IMR-90 (cell line): ENCODE measurements around the gene HSD3B2. TPM values are rescaled to one million over a fixed set of nuclear protein-coding genes. Genes with fewer than 3 reads are reported as not detected.

ENCODE experiments used
- ATAC-seq: fragments of 200-7000 bp; cut with Tn5 transposase; 2 replicates; pipeline ENCODE4 v1.9.1; 2020; ENCODE audit warnings: low read depth, mild to moderate bottlenecking, moderate library complexity
- BruUV-seq: library from RNA; stranded (reverse); fragments of 400-500 nt; replicated peaks from 2 replicates; lab custom pipeline; 2021; lab: Mats Ljungman, UMichigan
- CTCF ChIA-PET: fragments of 300-600 bp; formaldehyde crosslinking; extraction: SDS; loops from one replicate; lab custom pipeline; 2021; ENCODE audit warnings: antibody characterized with exemption; lab: Yijun Ruan, JAX
- POLR2A ChIA-PET: fragments of 300-600 bp; sonication (Branson Sonifier 250); formaldehyde crosslinking; loops from one replicate; lab custom pipeline; 2022; ENCODE audit warnings: antibody characterized with exemption; ENCODE audit not compliant: unreplicated experiment; lab: Charles Lee
- DNase-seq: peaks from one replicate; pipeline ENCODE4 v3.0.0; 2013
- H2AFZ ChIP-seq: replicated peaks from 2 replicates; pipeline ENCODE3; 2013; ENCODE audit warnings: low read length, mild to moderate bottlenecking; ENCODE audit not compliant: poor library complexity
- H2AK5ac ChIP-seq: 2 replicates; pipeline ENCODE4 v1.6.1; 2013; ENCODE audit warnings: low read depth, low read length, inconsistent platforms
- H2AK9ac ChIP-seq: replicated peaks from 2 replicates; pipeline ENCODE3; 2013; ENCODE audit warnings: mild to moderate bottlenecking, low read depth, low read length, moderate library complexity; ENCODE audit not compliant: poor library complexity
- H2BK120ac ChIP-seq: 2 replicates; pipeline ENCODE4 v1.6.1; 2013; ENCODE audit warnings: low read depth, low read length, inconsistent platforms
- H2BK15ac ChIP-seq: 3 replicates; pipeline ENCODE4 v1.6.1; 2013; ENCODE audit warnings: low read depth, low read length, inconsistent platforms
- H2BK20ac ChIP-seq: 2 replicates; pipeline ENCODE4 v1.6.1; 2013; ENCODE audit warnings: low read depth, mild to moderate bottlenecking, inconsistent platforms, low read length, moderate library complexity
- H2BK5ac ChIP-seq: 2 replicates; pipeline ENCODE4 v1.6.1; 2013; ENCODE audit warnings: mild to moderate bottlenecking, low read depth, low read length, inconsistent platforms; ENCODE audit not compliant: poor library complexity, severe bottlenecking
- H3K14ac ChIP-seq: replicated peaks from 2 replicates; pipeline ENCODE4 v1.6.1; 2013; ENCODE audit warnings: low read depth, low read length, inconsistent platforms
- H3K18ac ChIP-seq: 2 replicates; pipeline ENCODE4 v1.6.1; 2013; ENCODE audit warnings: low read depth, low read length, control low read depth
- H3K23ac ChIP-seq: 2 replicates; pipeline ENCODE4 v1.6.1; 2013; ENCODE audit warnings: low read depth, low read length, inconsistent platforms
- H3K27ac ChIP-seq: 2 replicates; pipeline ENCODE4 v1.5.1; 2013; ENCODE audit warnings: mild to moderate bottlenecking, control low read depth, low read length; ENCODE audit not compliant: insufficient read depth
- H3K27me3 ChIP-seq: 2 replicates; pipeline ENCODE4 v1.6.1; 2013; ENCODE audit warnings: low read length; ENCODE audit not compliant: control insufficient read depth, insufficient read depth
- H3K36me3 ChIP-seq: 2 replicates; pipeline ENCODE4 v1.6.1; 2013; ENCODE audit warnings: low read length, mixed read lengths; ENCODE audit not compliant: control insufficient read depth, insufficient read depth
- H3K4ac ChIP-seq: 2 replicates; pipeline ENCODE4 v1.6.1; 2013; ENCODE audit warnings: low read depth, low read length, inconsistent platforms
- H3K4me1 ChIP-seq: 2 replicates; pipeline ENCODE4 v1.6.1; 2013; ENCODE audit warnings: low read length, mixed read lengths; ENCODE audit not compliant: control insufficient read depth, insufficient read depth
- H3K4me2 ChIP-seq: 2 replicates; pipeline ENCODE4 v1.6.1; 2013; ENCODE audit warnings: low read depth, mild to moderate bottlenecking, control low read depth, low read length, moderate library complexity
- H3K4me3 ChIP-seq: 2 replicates; pipeline ENCODE4 v1.5.1; 2013; ENCODE audit warnings: low read depth, mild to moderate bottlenecking, control low read depth, low read length, moderate library complexity; ENCODE audit not compliant: insufficient read depth
- H3K56ac ChIP-seq: 2 replicates; pipeline ENCODE4 v1.6.1; 2013; ENCODE audit warnings: low read length, inconsistent platforms; ENCODE audit not compliant: insufficient read depth; ENCODE audit errors: extremely low read depth
- H3K79me1 ChIP-seq, 2 experiments: 2 replicates each; pipeline ENCODE4 v1.6.1; 2013; ENCODE audit warnings: low read length in 2 of 2, inconsistent platforms in 1 of 2, low read depth in 1 of 2
- H3K9ac ChIP-seq: 2 replicates; pipeline ENCODE4 v1.6.1; 2013; ENCODE audit warnings: low read depth, low read length, control low read depth
- H3K9me1 ChIP-seq: 2 replicates; pipeline ENCODE4 v1.6.1; 2013; ENCODE audit warnings: low read length, inconsistent platforms; ENCODE audit not compliant: insufficient read depth
- H3K9me3 ChIP-seq: 2 replicates; pipeline ENCODE4 v1.6.1; 2013; ENCODE audit warnings: low read length; ENCODE audit not compliant: control insufficient read depth, insufficient read depth
- H4K20me1 ChIP-seq: 2 replicates; pipeline ENCODE4 v1.6.1; 2013; ENCODE audit warnings: low read length, inconsistent platforms; ENCODE audit not compliant: insufficient read depth
- H4K5ac ChIP-seq: 2 replicates; pipeline ENCODE4 v1.6.1; 2013; ENCODE audit warnings: mild to moderate bottlenecking, low read depth, low read length, control low read depth
- H4K8ac ChIP-seq, 2 experiments: 2 replicates each; pipeline ENCODE4 v1.6.1; 2013; ENCODE audit warnings: low read depth in 2 of 2, low read length in 2 of 2, control low read depth in 1 of 2, inconsistent platforms in 1 of 2
- H4K91ac ChIP-seq: 2 replicates; pipeline ENCODE4 v1.6.1; 2013; ENCODE audit warnings: low read depth, low read length, inconsistent platforms; ENCODE audit not compliant: insufficient read depth
- CEBPB ChIP-seq: IDR thresholded peaks from 2 replicates; pipeline ENCODE4 v1.6.1; 2012; ENCODE audit warnings: low read depth, low read length, improper control_type of control experiment
- CHD1 ChIP-seq: IDR thresholded peaks from 2 replicates; pipeline ENCODE4 v1.6.1; 2012; ENCODE audit warnings: low read depth, low read length, improper control_type of control experiment
- CTCF ChIP-seq: conservative IDR thresholded peaks from 2 replicates; pipeline ENCODE4 v1.5.1; 2012; ENCODE audit warnings: mild to moderate bottlenecking, low read depth, low read length, improper control_type of control experiment
- MAFK ChIP-seq: IDR thresholded peaks from 2 replicates; pipeline ENCODE4 v1.6.1; 2012; ENCODE audit warnings: low read depth, low read length, improper control_type of control experiment
- MXI1 ChIP-seq: IDR thresholded peaks from 2 replicates; pipeline ENCODE4 v1.6.1; 2012; ENCODE audit warnings: low read depth, mild to moderate bottlenecking, low read length, moderate library complexity, borderline replicate concordance
- NFE2L2 ChIP-seq: fragments of 150-350 bp; IDR thresholded peaks from 2 replicates; pipeline ENCODE4 v1.6.1; 2016; ENCODE audit warnings: low read depth, mild to moderate bottlenecking, low read length
- POLR2A ChIP-seq: IDR thresholded peaks from 2 replicates; pipeline ENCODE4 v1.6.1; 2012; ENCODE audit warnings: mild to moderate bottlenecking, low read depth, low read length
- RAD21 ChIP-seq: IDR thresholded peaks from 2 replicates; pipeline ENCODE4 v1.6.1; 2012; ENCODE audit warnings: low read length, improper control_type of control experiment
- RCOR1 ChIP-seq: IDR thresholded peaks from 2 replicates; pipeline ENCODE4 v1.6.1; 2012; ENCODE audit warnings: mild to moderate bottlenecking, low read length, improper control_type of control experiment; ENCODE audit not compliant: insufficient replicate concordance
- RFX5 ChIP-seq: IDR thresholded peaks from 2 replicates; pipeline ENCODE4 v1.8.0; 2012; ENCODE audit warnings: low read depth, mild to moderate bottlenecking, low read length, moderate library complexity
- SMC3 ChIP-seq: fragments of 150-350 bp; IDR thresholded peaks from 2 replicates; pipeline ENCODE4 v1.6.1; 2016; ENCODE audit warnings: low read depth, mild to moderate bottlenecking, antibody characterized with exemption, low read length, moderate library complexity
- USF2 ChIP-seq: fragments of 150-350 bp; IDR thresholded peaks from 2 replicates; pipeline ENCODE4 v1.6.1; 2017; ENCODE audit warnings: mild to moderate bottlenecking, antibody characterized with exemption, low read length, low read depth
- WGBS, 2 experiments: methylation state at CpG; one replicate each; pipeline versions ENCODE4 v1.1.5 to v1.1.7; 2013; ENCODE audit warnings: missing lambda C conversion rate in 2 of 2; ENCODE audit not compliant: insufficient read length in 1 of 2; ENCODE audit errors: extremely low coverage in 2 of 2; 5-methylcytosine and 5-hydroxymethylcytosine counted together
- dilution Hi-C: fragments of 300-500 bp; cut with HindIII; formaldehyde crosslinking; loops from one replicate; pipeline ENCODE4 v1.14.3; 2018; ENCODE audit warnings: low sequenced_read_pairs; ENCODE audit not compliant: unreplicated experiment
- in situ Hi-C: fragments of 300-500 bp; cut with MboI; formaldehyde crosslinking; loops from 3 replicates; pipeline ENCODE4 v1.14.3; 2019; ENCODE audit warnings: low sequenced_read_pairs, inconsistent platforms, mixed read lengths
- intact Hi-C: fragments of 100-400 bp; cut with micrococcal nuclease; formaldehyde crosslinking; loops from 2 replicates; pipeline ENCODE4 v1.10.0; 2022
- polyA plus RNA-seq, 3 experiments: library from polyadenylated mRNA; depleted of rRNA; stranded (reverse); fragments of >200 nt; gene quantifications; 2 replicates each; pipeline ENCODE4 v1.2.3, GENCODE V29; 2012; ENCODE audit warnings: low replicate concordance in 1 of 3
- total RNA-seq: library from RNA; depleted of rRNA; stranded (reverse); fragments of >200 nt; gene quantifications from 2 replicates; pipeline ENCODE4 v1.2.3, GENCODE V29; 2012

The HSD3B2 gene
- total and polyA plus RNA-seq, 2 of the 4 experiments (the other 2 are of a cell fraction) = not detected

GRCh38 chr1:119428991-119429390 lies 14.0 kb downstream of the HSD3B2 start:
- no peak overlapping the region for H2BK15ac ChIP-seq
- no peak overlapping the region for H3K9ac ChIP-seq
- H3K4me1 ChIP-seq = no peaks in the 10 kb centered on the region
- intact Hi-C loops (no loop called here), dilution Hi-C loops (no loop called here), in situ Hi-C loops (no loop called here)
- no peak overlapping the region for H3K4me3 ChIP-seq
- no peak overlapping the region for H3K18ac ChIP-seq
- H2AK5ac ChIP-seq = no peak overlapping the region
- H3K27ac ChIP-seq = no peak overlapping the region
- no peak overlapping the region for H2BK120ac ChIP-seq
- no peaks in the 10 kb centered on the region; the same call in 1 of the 2 replicates for H4K20me1 ChIP-seq
- no peak overlapping the region for H2AK9ac ChIP-seq
- no peak overlapping the region for H4K91ac ChIP-seq
- DNase-seq (no peak), ATAC-seq (no peak)
- H2BK20ac ChIP-seq = no peak overlapping the region
- H3K9me3 ChIP-seq = no peaks in the 10 kb centered on the region
- no peak overlapping the region for H3K56ac ChIP-seq
- no peaks in the 10 kb centered on the region for H3K79me1 ChIP-seq
- no peaks in the 10 kb centered on the region for H3K36me3 ChIP-seq
- H3K9me1 ChIP-seq = no peaks in the 10 kb centered on the region
- no peak overlapping the region for H4K5ac ChIP-seq
- no peak overlapping the region for H3K4me2 ChIP-seq
- TF ChIP-seq CHD1 = no peak
- TF ChIP-seq CTCF = no peak
- no peak for TF ChIP-seq USF2
- no peak for TF ChIP-seq SMC3
- TF ChIP-seq MAFK = no peak
- no peak for TF ChIP-seq POLR2A
- TF ChIP-seq MXI1 = no peak
- no peak for TF ChIP-seq CEBPB
- TF ChIP-seq NFE2L2 = no peak
- no peak for TF ChIP-seq RFX5
- TF ChIP-seq RCOR1 = no peak
- TF ChIP-seq RAD21 = no peak
- no peak overlapping the region for H3K14ac ChIP-seq
- no peak overlapping the region for H2BK5ac ChIP-seq
- POLR2A ChIA-PET = interaction anchor here (0.6 kb wide), 1 partner anchor 10 kb away, joined by 4 read pairs; no protein-coding TSS in a partner anchor
- BruUV-seq = no TSS peak
- H3K27me3 ChIP-seq = peaks cover 2% of the 10 kb centered on the region
- no peak overlapping the region for H4K8ac ChIP-seq
- CTCF ChIA-PET = no interaction called here
- no peak overlapping the region for H3K4ac ChIP-seq
- WGBS, 2 experiments = no CpG with 5 or more reads among the region's 2 CpGs
- no peak overlapping the region for H2AFZ ChIP-seq
- no peak overlapping the region for H3K23ac ChIP-seq
